Measurements from ENCODE around the gene GLB1L2. TPM values are rescaled to one million over a fixed set of nuclear protein-coding genes. Genes with fewer than 3 reads are reported as not detected.

Gene GLB1L2
- total RNA-seq, 1 donor from 2014 or later: 1.7 TPM

DNA sequence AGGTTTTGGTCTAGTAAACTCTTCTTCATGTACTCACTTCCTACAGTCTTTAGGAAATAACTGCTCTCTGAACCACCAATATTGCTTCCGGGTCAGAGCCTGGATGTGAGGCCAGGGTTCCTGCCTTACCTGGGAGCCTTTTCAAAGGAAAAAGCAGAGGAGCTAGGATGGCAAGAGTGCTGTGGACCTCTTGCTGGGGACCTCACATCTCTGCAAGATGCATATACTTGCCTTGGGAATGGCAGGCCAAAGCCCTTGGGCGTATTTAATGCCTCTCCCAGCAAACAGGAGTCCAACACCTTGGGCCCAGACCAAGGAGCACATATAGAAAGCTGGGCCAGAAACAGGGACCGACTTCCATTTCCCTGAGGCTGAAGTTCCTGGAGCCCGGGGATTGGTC, 5.3 kb downstream of the GLB1L2 start:
- DNase-seq (ENCODE audit: low spot score in 2 of 2): no peak

DNA sequence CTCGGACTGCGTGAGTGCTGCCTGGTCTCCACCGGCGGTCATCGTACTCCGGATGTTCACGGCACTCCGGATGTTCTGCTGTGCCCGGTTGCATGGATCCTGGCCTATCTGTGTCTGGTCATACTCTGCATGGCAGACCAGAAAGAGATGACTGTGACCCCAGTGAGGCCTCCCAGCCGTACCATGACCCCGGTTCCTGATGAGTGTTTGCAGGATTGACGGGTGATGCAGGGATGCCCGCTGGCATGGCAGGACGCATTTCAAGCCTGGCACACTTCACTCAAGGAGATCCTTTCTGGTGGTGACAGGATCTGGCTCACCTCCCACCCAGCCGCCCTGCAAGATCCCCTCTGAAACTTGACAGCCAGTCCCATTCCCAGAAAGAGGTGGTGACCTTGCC, 6.3 kb downstream of the GLB1L2 start:
- no peak overlapping the region for H3K27ac ChIP-seq
- no peaks in the 10 kb centered on the region for H3K27me3 ChIP-seq
- intact Hi-C loops (cut with DNase I): no loop called here
- TF ChIP-seq CTCF (IDR thresholded peaks at IDR 0.05): no peak
- no peaks in the 10 kb centered on the region for H3K9me3 ChIP-seq
- H3K4me1 ChIP-seq: no peaks in the 10 kb centered on the region
- no peak for DNase-seq (ENCODE audit: low spot score in 2 of 2)
- no peak overlapping the region for H3K4me3 ChIP-seq
- H3K36me3 ChIP-seq: no peaks in the 10 kb centered on the region

More for the DNA sequence above, 5.3 kb downstream of the GLB1L2 start:
- no peak overlapping the region for H3K4me3 ChIP-seq
- H3K27me3 ChIP-seq: no peaks in the 10 kb centered on the region
- no peaks in the 10 kb centered on the region for H3K36me3 ChIP-seq
- H3K9me3 ChIP-seq: no peaks in the 10 kb centered on the region
- intact Hi-C loops (cut with DNase I): no loop called here
- no peak overlapping the region for H3K27ac ChIP-seq
- H3K4me1 ChIP-seq: peaks cover 0 to 6% of the 10 kb centered on the region in 2 donors
- no peak for TF ChIP-seq CTCF (IDR thresholded peaks at IDR 0.05)

DNA sequence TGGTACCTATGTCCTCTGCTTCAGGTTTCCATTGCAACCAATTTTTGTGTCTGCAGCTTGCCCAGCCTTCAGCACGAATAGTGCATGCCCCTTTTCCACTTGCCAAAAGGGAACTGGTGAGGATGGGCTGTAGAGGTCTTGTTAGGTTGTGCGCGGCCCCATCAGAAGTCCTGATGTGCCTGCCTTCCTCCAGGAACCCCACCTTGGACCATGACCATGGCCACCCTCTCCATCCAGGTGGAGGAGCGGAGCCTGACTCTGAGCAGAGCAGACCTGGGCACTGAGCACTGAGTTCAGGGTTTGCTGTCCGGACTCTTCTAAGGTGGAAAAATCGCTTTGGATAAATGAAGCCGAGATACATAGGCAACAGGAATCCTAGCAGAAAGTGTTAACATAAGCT, 6.9 kb downstream of the GLB1L2 start:
- Histone ChIP-seq H3K9me3 (no peaks in the 10 kb centered on the region), H3K27me3 (no peaks in the 10 kb centered on the region), H3K27ac (no peak overlapping the region), H3K36me3 (no peaks in the 10 kb centered on the region), H3K4me3 (no peak overlapping the region), H3K4me1 (no peaks in the 10 kb centered on the region)
- intact Hi-C loops (cut with DNase I): no loop called here
- no peak for TF ChIP-seq CTCF (IDR thresholded peaks at IDR 0.05)
- no peak for DNase-seq (ENCODE audit: low spot score in 2 of 2)

DNA sequence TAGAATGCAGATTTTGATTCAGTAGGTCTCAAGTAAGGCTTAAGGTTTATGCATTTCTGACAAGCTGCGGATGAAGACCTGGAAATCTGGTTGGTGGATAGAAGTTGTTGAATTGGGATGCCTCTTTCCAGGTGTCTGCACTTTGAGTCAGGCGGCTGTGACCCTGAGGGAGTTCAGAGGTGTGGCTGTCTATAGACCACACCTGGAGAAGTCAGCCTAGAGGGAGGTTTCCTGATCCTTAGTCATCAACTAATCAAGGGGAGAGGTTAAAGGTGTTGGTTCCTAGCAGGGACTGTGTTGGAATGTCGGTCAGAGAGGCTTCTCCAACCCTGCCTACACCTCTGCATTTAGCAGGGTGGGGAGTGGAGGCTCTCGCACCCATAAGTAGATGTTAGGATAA, 8.0 kb downstream of the GLB1L2 start:
- TF ChIP-seq CTCF (IDR thresholded peaks at IDR 0.05): no peak
- no peak for DNase-seq (ENCODE audit: low spot score in 2 of 2)
- no peaks in the 10 kb centered on the region for H3K9me3 ChIP-seq
- no peaks in the 10 kb centered on the region for H3K4me1 ChIP-seq
- no peak overlapping the region for H3K4me3 ChIP-seq
- H3K27ac ChIP-seq: no peak overlapping the region
- no peaks in the 10 kb centered on the region for H3K27me3 ChIP-seq
- H3K36me3 ChIP-seq: no peaks in the 10 kb centered on the region
- intact Hi-C loops (cut with DNase I): no loop called here

DNA sequence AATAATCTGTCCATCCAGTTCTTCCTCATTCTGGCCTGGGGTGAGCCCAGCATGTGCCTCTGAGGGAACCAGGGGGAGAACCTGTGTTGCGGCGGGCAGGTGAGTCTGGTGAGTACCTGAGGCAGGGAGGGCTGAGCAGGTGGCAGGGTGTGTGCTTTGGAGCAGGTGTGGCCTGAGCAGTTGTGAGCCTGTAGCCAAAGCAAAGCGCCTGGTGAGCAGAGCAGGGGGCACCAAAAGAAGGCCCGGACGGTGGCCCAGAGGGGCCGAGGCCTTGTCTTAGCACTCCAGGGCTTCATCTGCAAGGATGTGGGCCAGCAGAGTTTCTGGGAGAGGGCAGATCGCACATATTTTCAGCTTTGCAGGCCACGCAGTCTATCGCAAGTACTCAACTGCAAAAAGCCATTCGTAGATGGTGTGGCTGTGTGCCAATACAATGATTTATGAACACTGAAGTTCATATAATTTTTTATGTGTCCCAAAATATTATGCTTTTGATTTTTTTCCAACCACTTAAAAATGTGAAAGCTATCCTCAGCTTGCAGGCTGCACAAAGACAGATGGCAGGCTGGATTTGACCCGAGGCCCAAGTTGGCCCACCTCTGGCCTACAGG, 8.7 kb downstream of the GLB1L2 start:
- Histone ChIP-seq H3K27ac (no peak overlapping the region), H3K9me3 (no peaks in the 10 kb centered on the region), H3K36me3 (no peaks in the 10 kb centered on the region), H3K4me1 (no peaks in the 10 kb centered on the region), H3K4me3 (no peak overlapping the region), H3K27me3 (no peaks in the 10 kb centered on the region)
- intact Hi-C loops (cut with DNase I): no loop called here
- TF ChIP-seq CTCF (IDR thresholded peaks at IDR 0.05): no peak
- DNase-seq (ENCODE audit: low spot score in 2 of 2): no peak

All from ascending aorta (tissue), 2 donors.